Neural crest cell (in vitro differentiated cells): ENCODE data around the gene MRPS18B. TPM values are rescaled to one million over a fixed set of nuclear protein-coding genes. Genes with fewer than 3 reads are reported as not detected.

Experiments used
- DNase-seq: peaks from one replicate; pipeline ENCODE4 v3.0.0; 2021; ENCODE audit warnings: low read depth, mixed read lengths, low spot score
- H3K27ac Mint-ChIP-seq: one replicate; pipeline ENCODE4 v1.8.0; 2021; ENCODE audit warnings: mild to moderate bottlenecking, mixed read lengths; ENCODE audit not compliant: unreplicated experiment
- H3K27me3 Mint-ChIP-seq: 2 replicates; pipeline ENCODE4 v1.8.0; 2021; ENCODE audit warnings: low read depth, mild to moderate bottlenecking, mixed read lengths
- H3K36me3 Mint-ChIP-seq: 2 replicates; pipeline ENCODE4 v1.8.0; 2021; ENCODE audit warnings: low read depth, mild to moderate bottlenecking, mixed read lengths
- H3K4me1 Mint-ChIP-seq: 2 replicates; pipeline ENCODE4 v1.8.0; 2021; ENCODE audit warnings: mixed read lengths
- H3K4me3 Mint-ChIP-seq: one replicate; pipeline ENCODE4 v1.8.0; 2021; ENCODE audit warnings: mild to moderate bottlenecking, mixed read lengths
- H3K9me3 Mint-ChIP-seq: 2 replicates; pipeline ENCODE4 v1.8.0; 2021; ENCODE audit warnings: mixed read lengths
- CTCF ChIP-seq: fragments of 200-600 bp; sonication (generic); conservative IDR thresholded peaks from 2 replicates; pipeline ENCODE4 v1.5.0; 2021; ENCODE audit warnings: antibody characterized with exemption, mild to moderate bottlenecking
- total RNA-seq: library from RNA; stranded (reverse); gene quantifications from 2 replicates; pipeline ENCODE4 v1.2.1, GENCODE V29; 2021

MRPS18B gene
- total RNA-seq, 1 donor from 2014 or later: 39.3 TPM

- H3K27ac Mint-ChIP-seq: no peak overlapping the region
Observed at GRCh38 chr6:30644769-30645168, 27.1 kb downstream of the MRPS18B start.

GRCh38 chr6:30645989-30646388 is 28.3 kb downstream of the MRPS18B start:
- peaks cover 21% of the 10 kb centered on the region for H3K4me1 Mint-ChIP-seq
- DNase-seq: no peak
- H3K36me3 Mint-ChIP-seq: peaks cover 5% of the 10 kb centered on the region
- peak overlapping the region; percentile 31 for H3K27ac Mint-ChIP-seq
- H3K27me3 Mint-ChIP-seq: no peaks in the 10 kb centered on the region
- H3K9me3 Mint-ChIP-seq: no peaks in the 10 kb centered on the region
- peak overlapping the region; percentile 94 for H3K4me3 Mint-ChIP-seq
- no peak for TF ChIP-seq CTCF

More at GRCh38 chr6:30644769-30645168, 27.1 kb downstream of the MRPS18B start:
- Mint-ChIP-seq H3K4me3 (peak overlapping the region; percentile 2), H3K36me3 (peaks cover 9% of the 10 kb centered on the region), H3K4me1 (peaks cover 21% of the 10 kb centered on the region), H3K27me3 (no peaks in the 10 kb centered on the region), H3K9me3 (no peaks in the 10 kb centered on the region)
- no peak for DNase-seq
- TF ChIP-seq CTCF: no peak

- Mint-ChIP-seq H3K4me1 (peaks cover 21% of the 10 kb centered on the region), H3K27me3 (no peaks in the 10 kb centered on the region)
Observed at GRCh38 chr6:30646450-30647241, 29.0 kb downstream of the MRPS18B start, which contains the start of gene C6orf136. Gene C6orf136 (plus strand): TSS chr6:30647133. CDS start chr6:30647232, 99 bp downstream.

GRCh38 chr6:30647242-30648116 is 29.8 kb downstream of the MRPS18B start:
- Mint-ChIP-seq H3K9me3 (no peaks in the 10 kb centered on the region), H3K4me3 (peak overlapping the region; percentile 94), H3K27me3 (no peaks in the 10 kb centered on the region), H3K36me3 (peaks cover 5% of the 10 kb centered on the region), H3K4me1 (peaks cover 21% of the 10 kb centered on the region), H3K27ac (peak overlapping the region; percentile 87)
- TF ChIP-seq CTCF: no peak
- DNase-seq: peak; percentile 67

More at GRCh38 chr6:30646450-30647241, 29.0 kb downstream of the MRPS18B start, which contains the start of gene C6orf136:
- no peak for TF ChIP-seq CTCF
- Mint-ChIP-seq H3K9me3 (no peaks in the 10 kb centered on the region), H3K36me3 (peaks cover 2% of the 10 kb centered on the region), H3K4me3 (peak within 1 kb of the TSS; percentile 94), H3K27ac (peak within 1 kb of the TSS; percentile 87)
- DNase-seq: peak; percentile 79

- Mint-ChIP-seq H3K9me3 (no peaks in the 10 kb centered on the region), H3K27me3 (no peaks in the 10 kb centered on the region), H3K36me3 (peaks cover 9% of the 10 kb centered on the region), H3K4me1 (peaks cover 14% of the 10 kb centered on the region), H3K27ac (no peak overlapping the region), H3K4me3 (peak overlapping the region; percentile 83)
- TF ChIP-seq CTCF: no peak
- DNase-seq: no peak
Observed at GRCh38 chr6:30651143-30651542, 33.5 kb downstream of the MRPS18B start.
